ENCODE measurements around the gene ACTC1.

The ACTC1 gene

GRCh38 chr15:34802371-34802770, 7.0 kb upstream of the ACTC1 start:
- DNase-seq = no peak

- peak in 20 of 56 donors; percentile 0 to 70 (median 12) for DNase-seq
These were observed 4.1 kb upstream of the ACTC1 start for GRCh38 chr15:34799149-34800101.

GRCh38 chr15:34796847-34797435, 1.6 kb upstream of the ACTC1 start:
- DNase-seq = no peak

- DNase-seq = no peak
These were observed 651 bp downstream of the ACTC1 start for GRCh38 chr15:34794590-34795206.

- DNase-seq = no peak
These were observed 1.4 kb downstream of the ACTC1 start for GRCh38 chr15:34793901-34794300.

GRCh38 chr15:34793071-34793470, 2.3 kb downstream of the ACTC1 start:
- no peak for DNase-seq

GRCh38 chr15:34791701-34792100, 3.6 kb downstream of the ACTC1 start:
- DNase-seq = no peak

- DNase-seq = no peak
These were observed 5.2 kb downstream of the ACTC1 start for GRCh38 chr15:34790121-34790520.

GRCh38 chr15:34789326-34789725, 6.0 kb downstream of the ACTC1 start:
- DNase-seq = no peak

- DNase-seq = no peak
These were observed 9.1 kb downstream of the ACTC1 start for GRCh38 chr15:34786206-34786605.

GRCh38 chr15:34783991-34784390, 11.4 kb downstream of the ACTC1 start:
- no peak for DNase-seq

- DNase-seq = no peak
These were observed 11.9 kb downstream of the ACTC1 start for GRCh38 chr15:34783431-34783830.

- no peak for DNase-seq
These were observed 12.4 kb downstream of the ACTC1 start for GRCh38 chr15:34782901-34783300.

GRCh38 chr15:34780725-34781124, 14.6 kb downstream of the ACTC1 start:
- no peak for DNase-seq

- DNase-seq = no peak
These were observed 18.7 kb downstream of the ACTC1 start for GRCh38 chr15:34776606-34777105.

GRCh38 chr15:34773917-34774316, 21.4 kb downstream of the ACTC1 start:
- DNase-seq = no peak

GRCh38 chr15:34773013-34773412, 22.3 kb downstream of the ACTC1 start:
- no peak for DNase-seq

GRCh38 chr15:34772312-34772711, 23.0 kb downstream of the ACTC1 start:
- no peak for DNase-seq

- DNase-seq = no peak
These were observed 25.6 kb downstream of the ACTC1 start for GRCh38 chr15:34769711-34770110.

- no peak for DNase-seq
These were observed 26.8 kb downstream of the ACTC1 start for GRCh38 chr15:34768530-34768929.

GRCh38 chr15:34765741-34766140, 29.6 kb downstream of the ACTC1 start:
- DNase-seq = no peak

GRCh38 chr15:34760909-34761308, 34.4 kb downstream of the ACTC1 start:
- DNase-seq = no peak

Measured in amygdala (tissue), 56 donors.